Activated T-helper 1 cell treated with anti-CD3 and anti-CD28 coated beads, Interleukin-2, amount 50 U/mL, for 16 hours (primary cell): ENCODE results near the gene MAD2L1BP.
A peak's percentile ranks its signal among the peaks of the same experiment; 100 is the strongest.
"Not testable (repeated sequence)": the region's sequence is repeated elsewhere in the genome, so short reads cannot be mapped to it uniquely, and the experiment has no call there.

ENCODE experiments used
- DNase-seq, 2 donors: peaks; one replicate each; pipeline ENCODE4 v3.0.0-alpha.2; 2020; ENCODE audit warnings: low read depth in 1 of 2, low spot score in 1 of 2

MAD2L1BP gene

GRCh38 chr6:43625393-43625992 lies 10.1 kb upstream of the MAD2L1BP start:
- DNase-seq = no peak

- no peak for DNase-seq
Observed at GRCh38 chr6:43627008-43627825, 8.4 kb upstream of the MAD2L1BP start.

- DNase-seq = peak; percentile 16 to 29
Observed at GRCh38 chr6:43628393-43629103, 7.1 kb upstream of the MAD2L1BP start.

- peak; percentile 86 to 94 for DNase-seq
Observed at GRCh38 chr6:43629104-43629504, 6.5 kb upstream of the MAD2L1BP start, which contains the start of gene GTPBP2. Gene GTPBP2, minus strand, starts transcription at chr6:43629264. Its CDS starts 102 bp downstream, at chr6:43629162.

GRCh38 chr6:43629505-43630300 lies 5.9 kb upstream of the MAD2L1BP start:
- peak; percentile 48 to 82 for DNase-seq

- DNase-seq = no peak
Observed at GRCh38 chr6:43630980-43631619, 4.5 kb upstream of the MAD2L1BP start.

- DNase-seq = not testable (repeated sequence)
Observed at GRCh38 chr6:43633002-43633401, 2.6 kb upstream of the MAD2L1BP start.

GRCh38 chr6:43634702-43635303 lies 837 bp upstream of the MAD2L1BP start:
- DNase-seq = no peak

- DNase-seq = no peak
Observed at GRCh38 chr6:43636308-43636659, 644 bp downstream of the MAD2L1BP start.

GRCh38 chr6:43639984-43640800 lies 4.6 kb downstream of the MAD2L1BP start:
- no peak for DNase-seq

GRCh38 chr6:43644940-43645612 lies 9.4 kb downstream of the MAD2L1BP start, which contains the start of gene RSPH9:
Gene RSPH9, plus strand, starts transcription at chr6:43645036. Its CDS starts 63 bp downstream, at chr6:43645099.
- peak; percentile 18 to 50 for DNase-seq

- DNase-seq = no peak
Observed at GRCh38 chr6:43645613-43645964, 9.9 kb downstream of the MAD2L1BP start.

- DNase-seq = no peak
Observed at GRCh38 chr6:43647613-43648012, 12.0 kb downstream of the MAD2L1BP start.

GRCh38 chr6:43648248-43648647 lies 12.6 kb downstream of the MAD2L1BP start:
- DNase-seq = no peak

- not testable (repeated sequence) for DNase-seq
Observed at GRCh38 chr6:43652822-43653221, 17.2 kb downstream of the MAD2L1BP start.

- DNase-seq = no peak
Observed at GRCh38 chr6:43657221-43657802, 21.7 kb downstream of the MAD2L1BP start.

GRCh38 chr6:43658161-43658560 lies 22.5 kb downstream of the MAD2L1BP start:
- no peak for DNase-seq

- not testable (repeated sequence) for DNase-seq
Observed at GRCh38 chr6:43662948-43663347, 27.3 kb downstream of the MAD2L1BP start.
